ENCODE results near the gene CALML5.

Gene CALML5

DNA sequence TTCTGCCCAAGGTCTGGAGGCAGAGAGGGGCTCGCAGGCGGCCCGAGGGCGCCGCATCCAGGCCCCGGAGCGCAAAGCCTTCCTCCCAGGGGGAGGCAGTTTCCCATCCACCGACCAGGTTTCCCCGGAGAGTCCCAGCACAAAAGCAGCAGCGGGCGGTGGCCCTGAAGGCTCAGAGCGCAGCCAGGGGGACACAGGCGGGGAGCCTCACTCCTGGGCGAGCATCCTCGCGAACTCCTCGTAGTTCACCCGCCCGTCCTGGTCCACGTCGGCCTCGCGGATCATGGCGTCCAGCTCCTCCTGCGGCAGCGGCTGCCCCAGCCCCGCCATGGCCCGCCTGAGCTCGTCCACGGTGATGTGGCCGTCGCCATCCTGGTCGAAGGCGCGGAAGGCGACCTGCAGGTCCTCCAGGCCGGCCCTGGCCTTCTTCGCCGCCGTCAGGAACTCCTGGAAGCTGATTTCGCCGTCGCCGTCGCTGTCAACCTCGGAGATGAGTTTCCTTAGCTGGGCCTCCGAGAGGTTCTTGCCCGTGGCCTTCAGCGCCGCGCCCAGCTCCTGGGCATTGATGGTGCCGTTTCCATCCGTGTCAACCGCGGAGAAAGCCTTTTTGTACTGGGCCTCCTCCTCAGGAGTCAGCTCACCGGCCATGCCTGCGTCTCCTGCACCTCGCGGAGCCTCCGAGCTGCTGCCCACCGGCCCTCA is 428 bp downstream of the CALML5 start:
- no peak for DNase-seq

DNA sequence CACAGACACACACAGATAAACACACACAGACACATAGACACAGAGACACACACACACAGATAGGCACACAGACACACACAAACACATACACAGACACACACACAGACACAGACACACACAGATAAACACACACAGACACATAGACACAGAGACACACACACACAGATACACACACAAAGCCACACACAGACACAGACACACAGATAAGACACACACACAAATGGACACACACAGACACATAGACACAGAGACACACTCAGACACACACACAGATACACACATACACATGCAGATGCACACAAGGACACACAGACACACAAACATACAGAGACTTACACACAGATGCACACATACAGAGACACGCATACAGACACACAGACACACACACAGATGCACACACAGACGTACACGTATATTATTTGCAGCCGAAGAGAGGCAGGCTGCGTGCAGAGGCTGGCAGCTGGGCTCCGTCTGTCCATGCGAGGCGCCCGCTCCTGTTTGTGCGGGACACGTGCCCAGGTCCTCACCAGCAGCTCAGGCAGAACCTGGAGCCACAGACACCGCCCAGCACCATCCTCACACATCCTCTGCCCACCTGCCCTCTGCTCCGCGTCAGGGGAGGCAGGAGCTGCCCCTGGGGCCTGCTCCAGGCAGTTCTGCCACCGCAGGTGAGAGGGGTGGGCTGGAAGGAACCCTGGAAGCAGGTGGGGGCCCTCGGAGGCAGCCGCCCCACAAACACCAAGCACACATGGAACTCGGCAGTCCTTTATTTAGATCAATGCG is 1.2 kb downstream of the CALML5 start:
- DNase-seq = no peak

DNA sequence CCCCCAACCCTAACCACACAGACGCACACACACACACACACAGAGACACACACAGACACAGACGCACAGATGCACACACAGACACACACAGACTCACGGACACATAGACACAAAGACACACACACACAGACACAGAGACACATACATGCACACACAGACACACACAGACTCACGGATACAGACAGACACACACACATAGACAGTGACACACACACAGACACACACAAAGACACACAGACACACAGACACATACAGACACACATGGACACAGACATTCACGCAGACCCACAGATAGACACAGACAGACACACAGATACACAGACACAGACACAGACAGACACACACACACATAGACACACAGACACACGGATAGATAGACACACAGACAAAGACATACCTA is 2.1 kb downstream of the CALML5 start:
- DNase-seq = no peak

DNA sequence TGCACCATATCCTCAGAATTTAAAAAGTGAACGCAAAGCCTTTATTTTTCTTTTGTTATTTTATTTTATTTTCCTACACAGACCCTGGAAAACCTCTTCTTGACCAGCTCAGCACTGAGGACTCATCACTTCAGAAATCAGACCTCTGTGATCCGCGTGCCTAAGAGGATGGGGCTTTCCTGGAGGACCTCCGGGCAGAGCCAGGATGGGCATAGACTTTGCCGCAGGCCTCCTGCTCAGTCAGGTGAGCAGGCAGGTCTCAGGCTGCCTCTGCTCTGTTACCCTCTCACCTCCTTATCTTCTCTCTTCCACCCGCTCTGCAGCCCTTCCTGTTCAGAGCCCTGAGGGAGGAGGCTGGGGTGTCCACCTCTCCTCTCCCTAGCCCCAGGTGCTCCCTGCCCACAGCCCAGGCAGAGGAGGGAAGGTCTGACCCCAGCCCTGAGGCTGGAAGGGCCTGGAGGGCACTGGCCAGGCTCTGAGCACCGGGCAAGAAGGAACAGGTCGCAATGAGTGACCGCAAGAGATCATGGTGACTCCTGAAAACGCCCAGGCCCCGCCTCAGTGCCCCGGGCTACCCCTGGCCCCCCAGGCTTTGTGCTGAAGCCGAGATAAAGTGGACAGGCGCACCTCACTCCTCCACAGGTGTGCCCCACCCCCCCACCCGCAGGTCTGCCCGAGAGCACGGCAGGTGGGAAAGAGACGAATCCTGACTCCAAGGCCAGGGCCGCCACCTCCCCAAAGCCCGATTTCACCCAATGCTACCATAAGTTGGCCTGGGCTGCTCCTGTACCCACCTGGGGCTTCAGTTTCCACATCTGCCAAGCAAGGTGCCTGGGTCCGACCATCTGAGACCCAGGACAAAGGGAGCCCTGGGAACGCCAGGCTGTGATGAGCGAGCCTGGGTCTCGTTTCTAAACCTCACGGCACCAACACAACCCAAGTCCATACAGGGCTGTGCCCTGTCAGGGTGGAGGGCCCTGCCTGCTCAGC is 2.8 kb downstream of the CALML5 start:
- DNase-seq = no peak

DNA sequence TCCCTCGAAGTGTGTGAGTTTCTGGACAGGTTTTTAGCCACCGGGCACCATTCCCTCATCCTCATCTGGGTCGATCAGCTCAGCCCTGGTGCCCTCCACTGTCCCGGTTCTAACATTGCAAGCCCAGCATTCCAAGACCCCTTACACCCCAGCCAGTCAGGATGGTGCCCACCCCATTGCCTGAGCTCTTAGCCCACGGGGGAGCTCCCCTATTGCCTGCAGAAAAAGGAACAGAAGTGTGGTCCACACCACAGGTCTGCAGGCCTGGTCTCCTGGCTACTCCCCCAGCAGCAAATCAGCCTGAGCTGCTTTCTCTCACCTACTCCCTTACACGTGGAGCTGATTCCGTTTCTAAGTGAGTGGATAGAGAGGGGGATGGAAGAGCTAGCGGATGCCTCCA is 4.8 kb downstream of the CALML5 start:
- no peak for DNase-seq

DNA sequence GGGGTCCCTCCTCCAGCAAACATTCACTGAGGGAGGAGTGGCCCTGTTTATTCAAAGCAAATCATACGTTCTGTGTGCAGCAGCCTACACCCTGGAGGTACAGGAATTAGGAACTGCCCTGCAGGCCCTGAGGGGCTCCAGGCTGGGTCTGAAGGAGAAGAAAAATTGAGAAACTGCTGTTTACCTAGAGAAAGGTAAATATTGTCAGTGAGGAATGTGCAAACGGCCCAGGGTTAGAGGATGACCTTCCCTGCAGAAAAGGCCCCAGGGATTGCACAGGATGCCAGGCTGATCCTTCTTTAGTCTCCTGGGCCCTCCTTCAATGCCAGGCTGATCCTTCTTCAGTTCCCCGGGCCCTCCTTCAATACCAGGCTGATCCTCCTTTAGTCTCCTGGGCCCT is 5.7 kb downstream of the CALML5 start:
- DNase-seq = no peak

DNA sequence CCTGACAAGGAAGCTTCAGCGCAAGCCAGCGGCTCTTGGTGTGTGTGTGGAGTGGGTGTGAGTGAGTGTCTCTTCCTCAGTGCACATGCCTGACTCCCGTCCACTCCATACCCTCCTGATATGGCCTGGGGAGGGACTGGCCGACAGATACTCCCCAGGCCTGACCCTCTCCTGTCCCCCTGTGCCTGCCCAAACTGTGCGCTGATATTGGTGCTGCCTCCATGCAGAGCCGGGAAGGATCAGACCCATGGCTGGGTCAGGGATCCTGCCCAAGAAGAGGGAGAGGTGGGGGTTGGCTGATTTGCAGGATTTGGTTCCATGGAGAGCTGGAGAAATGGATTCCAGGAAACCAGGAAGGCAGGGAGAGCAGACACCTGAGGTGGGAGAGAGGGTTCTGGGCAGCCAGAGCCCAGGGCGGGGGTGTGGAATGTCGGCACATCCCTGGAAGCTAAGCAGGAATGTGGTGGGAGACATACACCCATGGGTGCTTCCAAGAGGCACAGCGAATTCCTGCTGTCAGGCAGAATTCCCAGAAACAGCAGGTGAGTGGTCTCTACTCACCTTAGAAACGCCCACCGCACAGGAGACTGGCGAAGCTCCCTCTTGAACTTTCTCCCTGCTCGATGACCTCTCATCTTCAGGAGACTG is 6.3 kb downstream of the CALML5 start:
- no peak for DNase-seq

DNA sequence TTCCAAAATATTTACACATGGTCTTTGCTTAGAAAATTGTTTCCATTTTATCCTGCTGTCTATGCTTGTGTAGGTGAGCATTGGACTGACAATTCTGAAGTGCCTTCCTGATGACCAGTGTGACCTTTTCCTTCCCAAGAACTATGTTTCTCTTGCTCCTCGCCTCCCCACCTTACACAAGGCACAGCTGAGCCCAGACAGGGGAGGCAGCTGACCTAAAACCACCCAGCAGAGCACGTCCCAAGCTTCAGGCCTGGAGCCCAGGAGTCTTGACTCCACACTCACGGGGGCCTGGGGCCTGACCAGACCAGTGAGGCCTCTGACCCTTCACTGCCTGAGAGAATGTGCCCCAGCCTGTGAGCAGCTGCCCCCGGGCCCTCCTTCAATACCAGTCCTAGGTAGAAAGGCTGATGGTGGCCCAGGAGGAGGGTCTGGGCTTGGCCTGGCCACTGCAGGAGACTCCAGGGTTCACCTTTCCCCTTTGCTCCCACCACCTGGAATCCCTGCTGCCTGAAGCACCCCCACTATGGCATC is 7.0 kb downstream of the CALML5 start:
- DNase-seq = no peak

DNA sequence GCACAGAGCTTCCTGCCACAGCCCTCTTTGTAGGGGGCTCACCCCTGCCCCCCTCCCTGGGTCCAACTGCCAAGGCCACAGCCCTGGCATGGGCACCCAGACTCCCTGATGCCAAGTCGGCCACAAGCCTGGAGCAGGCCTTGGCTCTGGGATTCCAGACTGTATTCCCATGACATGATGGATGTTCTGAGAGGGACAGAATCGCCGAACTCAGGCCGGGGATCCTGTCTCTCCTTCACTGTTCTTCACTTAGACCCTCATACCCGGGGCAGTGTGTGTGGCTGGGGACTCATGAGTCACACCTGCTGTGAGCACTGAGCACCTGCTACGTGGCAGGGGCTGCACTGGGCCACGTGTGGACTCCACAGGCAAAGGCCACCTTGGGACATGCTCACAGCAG is 7.9 kb downstream of the CALML5 start:
- no peak for DNase-seq

DNA sequence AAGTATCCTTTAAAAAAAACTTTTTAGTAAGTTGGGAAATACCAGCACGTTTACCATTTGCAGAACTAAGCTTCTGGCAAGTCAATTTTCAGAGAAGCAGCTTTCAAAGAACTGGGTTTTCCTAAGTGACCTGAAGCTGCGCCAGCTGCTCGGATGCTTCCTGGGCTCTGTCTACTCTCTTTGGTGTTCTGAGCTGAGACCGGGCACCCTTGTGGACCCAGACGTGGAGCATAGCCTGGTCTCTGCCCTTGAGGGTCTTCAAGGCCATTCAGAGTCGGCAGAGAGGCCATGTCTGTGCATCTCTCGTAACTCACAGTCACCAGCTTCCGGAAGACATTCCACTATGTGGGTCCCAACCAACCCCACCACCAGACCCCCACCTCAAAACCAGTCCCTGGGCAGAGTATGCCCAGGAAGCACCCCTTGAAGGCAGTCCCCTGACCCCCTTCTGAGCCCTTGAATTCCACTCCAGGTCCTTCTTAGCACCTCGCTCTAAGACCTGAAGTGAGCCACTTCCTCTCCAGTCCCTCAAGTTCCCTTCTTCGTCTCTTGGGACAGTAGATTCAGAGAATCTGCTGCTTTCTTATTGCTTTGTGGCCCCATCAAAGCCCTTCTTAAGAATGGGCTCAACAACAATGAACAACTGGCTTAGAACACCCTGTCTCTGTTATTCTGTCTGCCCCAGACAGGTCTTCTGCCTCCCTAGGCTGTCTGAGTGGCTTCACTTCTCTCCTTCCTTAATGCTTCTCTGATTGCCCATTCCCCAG is 8.5 kb downstream of the CALML5 start:
- DNase-seq = no peak

DNA sequence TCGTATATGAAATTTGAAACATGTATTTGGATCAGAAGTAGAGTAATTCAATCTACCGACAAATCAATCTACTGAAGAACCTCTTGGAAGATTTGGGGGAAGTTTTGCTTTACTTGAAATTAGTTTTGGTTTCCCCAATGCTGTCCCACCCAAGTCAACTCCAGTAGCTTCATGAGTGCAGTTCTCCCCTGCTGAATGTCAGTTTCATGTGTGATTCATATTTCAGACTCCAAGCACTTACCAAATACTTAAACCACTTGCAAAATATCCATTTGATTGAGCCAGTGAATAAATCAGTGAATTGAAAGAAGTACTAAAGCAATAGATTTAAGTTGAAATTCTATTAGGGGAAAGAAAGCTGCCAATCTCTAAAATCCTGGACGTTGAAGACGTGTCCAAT is 9.3 kb downstream of the CALML5 start:
- DNase-seq = no peak

DNA sequence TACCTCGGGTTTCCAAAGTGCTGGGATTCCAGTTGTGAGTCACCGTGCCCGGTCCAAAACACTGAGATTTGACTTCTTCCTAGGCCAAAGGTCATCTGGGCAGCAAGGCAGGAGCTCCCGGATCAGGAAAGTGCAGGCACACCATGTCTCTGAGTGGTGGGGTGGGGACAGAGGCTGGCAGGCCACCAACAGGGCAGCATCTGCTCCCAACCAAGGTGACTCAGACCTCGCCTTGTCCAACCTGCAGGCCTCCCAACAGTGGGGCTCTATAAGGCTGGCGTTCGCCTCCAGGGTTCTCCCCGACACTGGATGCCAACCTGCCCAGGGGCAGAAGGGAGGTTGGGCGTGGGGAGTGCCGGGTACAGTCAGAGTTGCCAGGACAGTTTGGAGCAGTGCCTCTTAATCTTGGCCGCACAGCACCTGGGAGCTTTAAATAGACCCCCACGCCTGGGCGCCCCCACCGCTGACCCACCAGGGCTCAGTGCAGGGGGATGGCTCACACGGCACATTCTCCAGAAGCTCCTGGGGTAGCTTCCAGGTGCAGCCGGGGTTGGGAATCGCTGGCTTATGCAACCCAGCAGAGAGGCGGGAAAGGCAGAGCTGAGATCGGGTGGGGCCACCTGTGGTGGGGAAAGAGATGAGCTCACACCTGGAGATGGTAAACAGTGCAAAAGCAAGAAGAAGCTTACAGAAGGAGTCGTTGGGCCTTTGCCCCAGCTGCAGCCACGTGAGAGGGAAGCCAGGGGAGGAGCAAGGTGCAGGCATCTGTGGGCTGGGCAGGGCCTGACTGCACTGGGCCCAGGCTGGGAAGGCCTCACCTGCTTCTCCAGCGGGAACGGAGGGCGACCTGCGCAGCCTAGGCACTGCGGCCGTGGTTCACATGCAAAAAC is 10.9 kb downstream of the CALML5 start:
- no peak for DNase-seq

DNA sequence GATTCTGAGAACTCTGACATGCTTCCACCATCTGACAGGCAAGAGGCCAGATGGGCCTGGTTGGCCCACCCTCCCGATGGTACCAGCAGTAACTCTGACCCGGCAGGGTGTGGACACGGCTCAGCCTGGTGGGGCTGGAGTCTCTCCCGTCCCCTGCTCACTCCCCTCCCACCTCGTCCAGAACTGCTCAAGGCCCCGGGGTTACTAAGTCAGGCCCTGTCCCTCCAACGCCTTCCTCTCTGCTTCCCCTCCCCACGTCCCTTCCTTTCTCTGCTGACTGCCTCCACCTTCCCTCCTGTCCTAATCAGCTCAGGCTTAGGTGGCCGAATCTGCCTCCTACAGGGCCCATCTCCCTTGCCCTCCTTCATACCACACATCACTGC is 12.5 kb downstream of the CALML5 start:
- DNase-seq = no peak

DNA sequence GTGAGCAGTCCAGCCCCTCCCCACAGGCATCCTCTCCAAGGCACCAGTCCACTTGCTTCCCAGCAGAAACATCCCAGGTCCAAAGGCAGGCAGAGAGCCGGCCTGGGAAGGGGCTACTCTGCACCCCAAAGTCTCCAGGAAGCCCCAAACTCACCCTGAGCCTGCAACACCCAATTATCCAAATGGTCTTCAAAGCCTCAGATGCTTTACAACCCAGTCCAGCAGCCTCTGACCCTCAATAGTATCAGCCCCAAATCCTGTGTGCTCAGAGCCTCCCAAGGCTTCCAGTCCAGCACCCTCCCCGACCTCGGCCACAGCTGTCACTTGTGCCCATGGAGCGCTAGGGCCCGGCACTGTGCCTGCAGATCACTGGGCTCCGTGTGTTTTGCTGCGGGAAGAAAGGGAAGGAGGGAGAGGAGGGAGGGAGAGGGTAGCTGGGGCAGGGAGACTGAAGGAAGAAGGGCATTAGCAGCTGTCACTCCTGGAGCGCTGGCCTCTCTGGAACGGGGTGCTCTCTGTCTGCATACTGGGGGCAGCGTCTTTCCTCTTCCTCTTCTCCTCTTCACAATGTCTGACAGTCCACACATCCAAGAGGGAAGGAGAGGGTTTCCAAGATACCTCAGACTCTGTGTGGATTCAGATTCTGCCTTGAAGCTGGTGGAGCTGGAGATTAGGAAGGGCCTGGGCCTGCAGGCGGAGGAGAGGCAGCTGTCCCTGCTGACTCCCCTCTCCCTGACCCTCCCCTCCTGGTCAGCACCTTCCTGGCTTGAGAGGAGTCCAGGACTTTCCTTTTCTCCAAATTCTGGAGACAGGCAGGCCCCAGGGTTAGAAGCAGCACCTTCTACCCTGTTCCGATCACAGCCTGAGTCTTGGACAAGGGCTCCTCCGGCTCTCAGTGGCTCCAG is 13.2 kb downstream of the CALML5 start:
- no peak for DNase-seq

DNA sequence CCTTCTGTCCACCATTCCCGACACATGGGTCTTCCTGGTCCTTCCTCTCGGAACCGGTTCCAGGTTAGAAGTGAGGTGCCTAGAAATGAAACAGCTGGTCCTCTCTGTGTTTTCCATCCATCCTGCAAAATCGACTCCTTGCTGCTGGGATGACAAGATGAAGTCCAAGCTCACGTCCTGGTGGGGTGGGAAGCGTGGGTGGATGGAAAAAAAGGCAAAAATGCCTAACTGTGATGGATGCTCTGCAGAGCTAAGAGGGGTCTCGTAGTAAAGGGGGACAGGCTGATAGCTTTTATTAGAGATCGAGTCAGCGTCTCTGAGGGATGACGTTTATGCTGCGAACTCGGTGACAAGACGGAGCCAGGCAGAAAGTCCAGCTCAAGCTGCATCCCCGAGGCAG is 14.1 kb downstream of the CALML5 start:
- DNase-seq = no peak

DNA sequence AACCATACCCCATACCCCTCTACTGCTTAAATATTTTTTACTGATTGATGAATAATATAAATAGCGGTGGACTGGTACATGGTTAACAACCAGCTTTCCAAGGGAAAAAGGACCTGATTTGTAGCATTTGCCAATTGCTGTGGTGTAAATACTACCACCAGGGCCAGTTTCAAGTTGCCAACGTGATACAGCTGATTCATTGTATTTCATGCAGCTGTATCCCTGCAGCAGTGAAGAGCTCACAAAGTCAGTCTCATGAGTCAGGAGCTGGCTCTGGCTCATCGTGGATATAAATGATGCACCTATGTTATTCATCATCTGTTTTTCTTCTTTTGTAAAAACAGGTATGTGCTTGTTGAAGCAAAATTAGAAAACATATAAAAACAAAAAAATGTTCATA is 15.2 kb downstream of the CALML5 start:
- DNase-seq = no peak

DNA sequence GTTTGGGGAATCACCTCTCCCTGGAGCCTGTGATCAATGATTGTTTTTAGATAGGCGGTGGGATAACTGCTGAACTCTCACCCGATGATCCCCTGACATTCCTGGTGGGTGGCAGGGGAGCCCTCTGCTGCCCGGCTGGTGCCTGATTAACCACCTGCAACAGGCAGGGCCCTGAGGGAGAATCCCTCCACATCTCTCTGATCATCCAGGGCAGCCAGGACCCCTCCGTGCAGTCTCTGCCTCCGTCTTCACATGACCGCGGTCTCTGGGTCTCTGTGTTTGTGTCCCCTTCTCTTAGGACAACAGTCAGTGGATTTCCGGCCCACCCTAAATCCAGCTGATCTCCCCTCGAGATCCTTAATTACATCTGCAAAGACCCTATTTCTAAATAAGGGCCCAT is 17.4 kb downstream of the CALML5 start:
- DNase-seq = no peak

DNA sequence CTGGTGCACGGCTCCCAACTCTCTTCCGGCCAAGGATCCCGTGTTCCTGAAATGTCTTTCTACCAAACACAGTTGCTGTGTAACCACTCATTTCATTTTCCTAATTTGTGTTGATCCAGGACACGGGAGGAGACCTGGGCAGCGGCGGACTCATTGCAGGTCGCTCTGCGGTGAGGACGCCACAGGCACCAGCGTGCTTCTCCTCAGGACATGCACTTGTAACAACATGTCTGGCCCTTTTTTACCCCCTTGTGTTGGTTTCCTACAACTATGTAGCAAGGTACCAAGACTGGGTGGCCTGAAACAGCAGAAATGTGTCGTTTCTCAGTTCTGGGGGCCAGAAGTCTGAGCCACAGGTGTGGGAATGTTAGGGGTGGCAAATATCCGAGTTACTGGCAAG is 18.2 kb downstream of the CALML5 start:
- no peak for DNase-seq

DNA sequence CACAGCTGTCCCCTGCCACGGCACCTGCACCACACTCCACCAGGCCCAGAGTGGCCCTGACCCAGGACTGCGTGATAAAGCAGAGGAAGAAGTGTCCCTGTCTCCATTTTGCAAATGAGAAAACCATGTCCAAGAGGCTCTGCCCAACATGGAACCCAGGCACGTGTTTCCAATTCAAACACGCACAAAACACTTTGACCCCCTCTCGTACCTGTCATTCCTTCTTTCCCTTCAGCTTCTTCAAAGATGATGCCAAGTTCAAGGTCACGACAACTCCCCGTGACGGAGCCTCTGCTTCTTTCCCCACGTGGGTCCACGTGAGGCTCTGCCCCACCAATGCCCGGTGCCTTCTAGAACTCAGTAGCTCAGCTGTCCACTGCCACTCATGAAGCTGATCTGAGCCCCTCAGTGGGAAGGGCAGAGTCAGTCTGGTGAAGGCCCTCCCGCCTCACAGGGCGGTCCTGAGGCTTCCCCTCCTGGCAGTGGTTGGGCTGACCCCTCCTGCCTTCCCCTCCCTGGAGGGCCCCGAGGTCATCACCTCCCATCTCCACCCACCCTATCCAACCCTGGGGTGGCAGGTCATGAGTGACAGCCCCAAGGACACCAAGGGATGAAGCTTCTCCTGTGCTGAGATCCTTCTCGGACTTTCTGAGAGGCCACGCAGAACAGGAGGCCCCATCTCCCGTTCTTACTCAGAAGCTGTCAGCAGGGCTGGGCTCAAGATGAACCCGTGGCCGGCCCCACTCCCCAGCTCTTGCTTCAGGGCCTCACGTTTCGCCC is 19.0 kb downstream of the CALML5 start:
- DNase-seq = no peak

Measured in SHP77 treated with DMSO at 0.1 percent for 48 hours (cell line).